ENCODE results near the gene TECTA. TPM values are rescaled to one million over a fixed set of nuclear protein-coding genes. Genes with fewer than 3 reads are reported as not detected.

Gene TECTA
- total RNA-seq, 1 experiment from 2014 or later = 0.15 TPM

- intact Hi-C loops (cut with micrococcal nuclease; ENCODE audit: unreplicated experiment) = loop anchor here (10.0 kb wide), 1 partner anchor 998 kb away; no protein-coding TSS in a partner anchor
- ATAC-seq = no peak
- H3K4me3 ChIP-seq (ENCODE audit: low read depth in 2 of 2, low read length in 2 of 2) = no peak overlapping the region
- BruUV-seq (replicated peaks) = no TSS peak
- DNase-seq (ENCODE audit: low read depth, low spot score) = no peak
- ChIA-PET CTCF (no interaction called here), POLR2A (no interaction called here)
- in situ Hi-C loops (cut with HindIII; ENCODE audit: low pct_unique_long_range_greater_than_20kb, low sequenced_read_pairs) = no loop called here
- no peaks in the 10 kb centered on the region for H3K4me1 ChIP-seq (ENCODE audit: control insufficient read depth, insufficient read depth, low read length)
- TF ChIP-seq POLR2AphosphoS5 (IDR thresholded peaks at IDR 0.05; ENCODE audit: low read depth, low read length) = no peak
- TF ChIP-seq SIN3A (IDR thresholded peaks at IDR 0.05; ENCODE audit: borderline replicate concordance, insufficient read depth, low read depth, low read length) = no peak
- TF ChIP-seq, protein P1, sequence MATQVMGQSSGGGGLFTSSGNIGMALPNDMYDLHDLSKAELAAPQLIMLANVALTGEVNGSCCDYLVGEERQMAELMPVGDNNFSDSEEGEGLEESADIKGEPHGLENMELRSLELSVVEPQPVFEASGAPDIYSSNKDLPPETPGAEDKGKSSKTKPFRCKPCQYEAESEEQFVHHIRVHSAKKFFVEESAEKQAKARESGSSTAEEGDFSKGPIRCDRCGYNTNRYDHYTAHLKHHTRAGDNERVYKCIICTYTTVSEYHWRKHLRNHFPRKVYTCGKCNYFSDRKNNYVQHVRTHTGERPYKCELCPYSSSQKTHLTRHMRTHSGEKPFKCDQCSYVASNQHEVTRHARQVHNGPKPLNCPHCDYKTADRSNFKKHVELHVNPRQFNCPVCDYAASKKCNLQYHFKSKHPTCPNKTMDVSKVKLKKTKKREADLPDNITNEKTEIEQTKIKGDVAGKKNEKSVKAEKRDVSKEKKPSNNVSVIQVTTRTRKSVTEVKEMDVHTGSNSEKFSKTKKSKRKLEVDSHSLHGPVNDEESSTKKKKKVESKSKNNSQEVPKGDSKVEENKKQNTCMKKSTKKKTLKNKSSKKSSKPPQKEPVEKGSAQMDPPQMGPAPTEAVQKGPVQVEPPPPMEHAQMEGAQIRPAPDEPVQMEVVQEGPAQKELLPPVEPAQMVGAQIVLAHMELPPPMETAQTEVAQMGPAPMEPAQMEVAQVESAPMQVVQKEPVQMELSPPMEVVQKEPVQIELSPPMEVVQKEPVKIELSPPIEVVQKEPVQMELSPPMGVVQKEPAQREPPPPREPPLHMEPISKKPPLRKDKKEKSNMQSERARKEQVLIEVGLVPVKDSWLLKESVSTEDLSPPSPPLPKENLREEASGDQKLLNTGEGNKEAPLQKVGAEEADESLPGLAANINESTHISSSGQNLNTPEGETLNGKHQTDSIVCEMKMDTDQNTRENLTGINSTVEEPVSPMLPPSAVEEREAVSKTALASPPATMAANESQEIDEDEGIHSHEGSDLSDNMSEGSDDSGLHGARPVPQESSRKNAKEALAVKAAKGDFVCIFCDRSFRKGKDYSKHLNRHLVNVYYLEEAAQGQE (IDR thresholded peaks at IDR 0.05; ENCODE audit: insufficient read depth in 1 of 2, low read depth in 2 of 2, low read length in 1 of 2) = no peak
- no peak for TF ChIP-seq CTCF (IDR thresholded peaks at IDR 0.05)
- no peak for TF ChIP-seq TCF7L2 (IDR thresholded peaks at IDR 0.05; ENCODE audit: low read depth, low read length)
- H3K36me3 ChIP-seq (ENCODE audit: control insufficient read depth, insufficient read depth, low read length) = no peaks in the 10 kb centered on the region
- H3K9me3 ChIP-seq (ENCODE audit: control insufficient read depth, insufficient read depth, low read depth, low read length) = no peaks in the 10 kb centered on the region
- peaks cover 39% of the 10 kb centered on the region for H3K27me3 ChIP-seq (ENCODE audit: control insufficient read depth, insufficient read depth, low read length)
- no peak overlapping the region for H3K27ac ChIP-seq (ENCODE audit: low read length)
Measured at GRCh38 chr11:121152764-121153163, 51.7 kb downstream of the TECTA start.

DNA sequence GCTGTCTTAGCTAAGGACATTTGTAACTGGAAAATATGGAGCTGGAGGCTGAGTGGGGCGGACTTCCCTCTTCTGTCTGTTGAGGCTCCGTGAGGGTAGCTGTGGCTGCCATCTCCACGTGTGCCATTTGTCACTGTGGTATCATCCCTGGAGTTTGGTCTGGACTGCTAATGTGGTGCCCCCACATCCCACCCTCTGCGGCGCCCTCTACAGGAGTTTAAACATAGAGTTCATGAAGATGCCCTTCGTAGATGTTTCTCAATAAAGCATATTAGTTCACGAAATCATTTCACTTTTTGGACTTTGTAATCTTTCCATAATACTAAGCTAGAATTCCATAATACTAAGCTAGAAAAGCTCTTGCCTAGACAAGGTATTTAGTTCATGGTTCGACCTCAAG is 52.4 kb downstream of the TECTA start:
- Histone ChIP-seq H3K4me1 (ENCODE audit: control insufficient read depth, insufficient read depth, low read length) (no peaks in the 10 kb centered on the region), H3K27ac (ENCODE audit: low read length) (no peak overlapping the region), H3K27me3 (ENCODE audit: control insufficient read depth, insufficient read depth, low read length) (peaks cover 40% of the 10 kb centered on the region), H3K9me3 (ENCODE audit: control insufficient read depth, insufficient read depth, low read depth, low read length) (no peaks in the 10 kb centered on the region), H3K36me3 (ENCODE audit: control insufficient read depth, insufficient read depth, low read length) (no peaks in the 10 kb centered on the region), H3K4me3 (ENCODE audit: low read depth in 2 of 2, low read length in 2 of 2) (no peak overlapping the region)
- ATAC-seq (no peak), DNase-seq (ENCODE audit: low read depth, low spot score) (no peak)
- ChIA-PET POLR2A (no interaction called here), CTCF (no interaction called here)
- no peak for TF ChIP-seq TCF7L2 (IDR thresholded peaks at IDR 0.05; ENCODE audit: low read depth, low read length)
- TF ChIP-seq CTCF (IDR thresholded peaks at IDR 0.05) = peak; percentile 29
- no TSS peak for BruUV-seq (replicated peaks)
- intact Hi-C loops (cut with micrococcal nuclease; ENCODE audit: unreplicated experiment) = loop anchor here (10.0 kb wide), 1 partner anchor 999 kb away; no protein-coding TSS in a partner anchor
- in situ Hi-C loops (cut with HindIII; ENCODE audit: low pct_unique_long_range_greater_than_20kb, low sequenced_read_pairs) = no loop called here
